ENCODE measurements around the gene PDSS1.

DNA sequence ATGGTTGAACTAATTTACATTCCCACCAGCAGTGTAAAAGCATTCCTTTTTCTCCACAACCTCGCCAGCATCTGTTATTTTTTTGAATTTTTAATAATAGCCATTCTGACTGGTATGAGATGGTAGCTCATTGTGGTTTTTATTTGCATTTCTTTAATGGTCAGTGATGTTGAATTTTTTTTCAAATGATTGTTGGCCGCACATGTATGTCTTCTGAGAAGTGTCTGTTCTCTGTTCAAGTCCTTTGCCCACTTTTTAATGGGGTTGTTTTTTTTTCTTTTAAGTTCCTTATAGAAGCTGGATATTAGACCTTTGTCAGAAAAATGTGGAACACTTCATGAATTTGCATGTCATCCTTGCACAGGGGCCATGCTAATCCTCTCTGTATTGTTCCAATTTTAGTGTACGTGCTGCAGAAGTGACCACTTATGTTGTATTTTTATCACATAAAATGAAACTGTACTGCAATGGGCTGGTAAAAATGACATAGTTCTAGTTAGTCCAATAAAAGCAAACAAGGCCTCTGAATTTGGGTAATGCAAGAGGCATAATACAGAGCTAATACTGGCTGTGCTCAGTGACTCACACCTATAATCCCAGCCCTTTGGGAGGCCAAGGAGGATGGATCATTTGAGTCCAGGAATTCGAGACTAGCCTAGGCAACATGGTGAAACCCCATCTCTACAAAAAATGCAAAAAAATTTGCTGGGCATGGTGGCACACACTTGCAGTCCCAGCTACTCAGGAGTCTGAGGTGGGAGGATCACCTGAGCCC, 92.9 kb downstream of the PDSS1 start:
- TF ChIP-seq, protein P1, sequence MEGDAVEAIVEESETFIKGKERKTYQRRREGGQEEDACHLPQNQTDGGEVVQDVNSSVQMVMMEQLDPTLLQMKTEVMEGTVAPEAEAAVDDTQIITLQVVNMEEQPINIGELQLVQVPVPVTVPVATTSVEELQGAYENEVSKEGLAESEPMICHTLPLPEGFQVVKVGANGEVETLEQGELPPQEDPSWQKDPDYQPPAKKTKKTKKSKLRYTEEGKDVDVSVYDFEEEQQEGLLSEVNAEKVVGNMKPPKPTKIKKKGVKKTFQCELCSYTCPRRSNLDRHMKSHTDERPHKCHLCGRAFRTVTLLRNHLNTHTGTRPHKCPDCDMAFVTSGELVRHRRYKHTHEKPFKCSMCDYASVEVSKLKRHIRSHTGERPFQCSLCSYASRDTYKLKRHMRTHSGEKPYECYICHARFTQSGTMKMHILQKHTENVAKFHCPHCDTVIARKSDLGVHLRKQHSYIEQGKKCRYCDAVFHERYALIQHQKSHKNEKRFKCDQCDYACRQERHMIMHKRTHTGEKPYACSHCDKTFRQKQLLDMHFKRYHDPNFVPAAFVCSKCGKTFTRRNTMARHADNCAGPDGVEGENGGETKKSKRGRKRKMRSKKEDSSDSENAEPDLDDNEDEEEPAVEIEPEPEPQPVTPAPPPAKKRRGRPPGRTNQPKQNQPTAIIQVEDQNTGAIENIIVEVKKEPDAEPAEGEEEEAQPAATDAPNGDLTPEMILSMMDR (conservative IDR thresholded peaks at IDR 0.05; ENCODE audit: low read length): no peak
- TF ChIP-seq EZH2phosphoT487 (IDR thresholded peaks at IDR 0.05; ENCODE audit: borderline replicate concordance): no peak
